ENCODE measurements around the gene RCN1.
"Not testable (repeated sequence)": the region's sequence is repeated elsewhere in the genome, so short reads cannot be mapped to it uniquely, and the experiment has no call there.

Gene RCN1

DNA sequence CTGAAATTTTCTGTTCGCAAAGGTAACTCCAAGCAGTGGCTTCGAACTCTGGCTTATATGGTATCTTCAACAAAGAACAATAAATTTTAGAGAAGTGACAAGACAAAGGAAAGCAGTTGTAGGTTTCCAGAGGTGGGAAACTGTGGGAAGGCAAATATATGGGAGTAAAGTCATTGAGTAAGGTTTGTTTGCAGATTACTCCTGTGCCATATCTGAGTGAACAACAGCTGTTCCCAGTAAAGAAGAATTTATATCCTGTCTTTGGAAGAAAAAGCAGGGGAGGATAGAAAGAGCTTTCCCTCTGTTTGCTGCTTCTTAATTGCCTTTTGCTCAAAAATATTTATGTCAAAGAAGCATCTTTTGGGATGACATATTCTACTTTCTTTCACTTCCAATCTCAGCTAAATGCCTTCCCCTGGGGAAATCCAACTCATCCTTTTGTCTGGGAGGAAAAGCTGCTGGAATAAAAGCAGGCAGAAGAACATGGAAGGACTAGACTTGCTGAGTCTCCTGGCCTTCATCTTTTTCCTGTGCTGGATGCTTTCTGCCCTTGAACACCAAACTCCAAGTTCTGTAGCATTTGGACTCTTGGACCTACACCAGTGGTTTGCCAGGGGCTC is 10.4 kb upstream of the RCN1 start:
- no peak for DNase-seq

DNA sequence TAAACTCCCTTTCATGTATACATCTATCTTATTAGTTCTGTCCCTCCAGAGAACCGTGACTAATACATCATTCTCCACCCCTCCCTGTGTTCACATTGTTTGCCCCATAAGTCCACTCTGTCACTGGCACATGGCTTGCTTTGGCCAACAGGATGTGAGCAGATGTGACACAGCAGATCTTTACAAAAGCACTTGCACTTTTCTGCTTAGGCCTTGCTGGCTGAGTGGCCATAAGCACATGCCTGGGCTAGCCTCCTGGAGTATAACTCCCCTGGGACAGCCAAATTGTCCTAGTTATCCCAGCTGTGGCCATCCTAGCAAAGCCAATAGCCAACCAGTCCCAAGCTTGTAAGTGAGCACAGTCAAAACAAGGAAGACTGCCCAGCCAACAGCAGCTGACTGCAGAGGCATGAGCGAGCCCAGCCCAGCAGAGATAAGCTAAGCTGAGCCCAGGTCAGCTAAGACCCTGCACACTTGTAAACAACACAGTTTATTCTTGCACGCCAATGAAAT is 9.7 kb upstream of the RCN1 start:
- no peak for DNase-seq

DNA sequence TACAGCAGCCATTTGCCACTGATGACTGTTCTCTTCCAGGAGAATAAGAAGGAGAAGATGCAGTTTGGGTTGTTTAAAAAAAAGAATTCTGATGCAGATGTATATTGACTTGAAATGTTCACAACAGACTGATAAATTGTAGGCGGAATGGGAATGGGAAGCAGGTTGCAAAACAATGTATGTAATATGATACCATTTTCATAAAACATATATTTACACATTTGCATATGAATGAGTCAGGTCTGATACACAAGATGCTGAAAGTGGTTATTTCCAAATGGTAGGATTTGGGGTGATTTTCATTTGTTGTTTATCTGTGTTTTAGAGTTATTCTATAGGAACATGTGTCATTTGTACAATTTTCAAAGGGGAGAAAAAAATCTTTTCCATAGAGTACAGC is 9.0 kb upstream of the RCN1 start:
- DNase-seq: no peak

DNA sequence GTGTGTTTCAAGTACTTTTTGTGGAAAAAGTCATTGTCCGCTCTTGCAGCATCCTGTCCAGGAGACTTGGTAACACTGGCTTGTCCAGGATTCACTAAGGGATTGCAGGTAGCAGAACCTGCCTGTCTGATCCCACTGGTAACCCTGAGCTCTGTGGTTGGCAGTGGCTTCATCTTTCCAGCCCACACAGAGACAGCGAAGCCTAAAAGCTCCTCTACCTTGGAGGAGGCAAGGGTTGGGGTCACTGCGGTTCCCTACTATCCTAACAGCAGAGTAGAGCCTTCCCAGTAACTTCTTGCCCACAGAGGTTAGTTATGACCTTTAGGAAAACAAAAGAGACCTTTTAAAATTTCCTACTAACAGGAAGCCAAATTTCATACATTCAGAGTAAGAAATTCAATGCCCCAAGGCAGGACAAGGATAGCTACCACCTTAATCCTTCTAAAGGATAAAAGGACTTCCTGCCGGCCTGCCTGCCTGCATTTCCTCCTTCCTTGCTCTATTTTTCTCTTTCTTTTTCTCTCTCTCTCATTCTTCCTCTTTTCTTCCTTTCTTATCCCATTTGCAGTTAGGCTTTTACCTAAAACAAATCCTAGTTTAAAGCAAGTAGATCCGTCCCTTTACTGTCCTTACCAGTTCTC is 8.4 kb upstream of the RCN1 start:
- DNase-seq: no peak

DNA sequence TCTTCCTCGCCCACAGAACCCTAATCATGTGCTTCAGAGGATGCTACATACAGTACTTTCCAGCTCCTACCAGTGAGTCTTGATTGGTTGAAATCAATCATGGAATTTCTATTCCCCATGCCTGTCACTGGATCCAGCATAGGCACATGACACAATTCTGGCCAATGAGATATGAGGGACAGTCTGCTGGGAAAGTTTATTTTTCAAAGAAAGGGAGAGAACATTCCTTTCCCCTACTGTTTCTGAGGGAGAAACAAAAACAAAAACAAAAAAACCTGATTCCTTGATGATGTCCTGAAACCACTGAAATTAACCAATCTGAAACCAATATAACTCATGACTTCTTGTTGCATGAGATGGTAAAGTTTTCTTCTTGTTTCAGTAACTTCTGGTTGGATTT is 3.3 kb upstream of the RCN1 start:
- no peak for DNase-seq

DNA sequence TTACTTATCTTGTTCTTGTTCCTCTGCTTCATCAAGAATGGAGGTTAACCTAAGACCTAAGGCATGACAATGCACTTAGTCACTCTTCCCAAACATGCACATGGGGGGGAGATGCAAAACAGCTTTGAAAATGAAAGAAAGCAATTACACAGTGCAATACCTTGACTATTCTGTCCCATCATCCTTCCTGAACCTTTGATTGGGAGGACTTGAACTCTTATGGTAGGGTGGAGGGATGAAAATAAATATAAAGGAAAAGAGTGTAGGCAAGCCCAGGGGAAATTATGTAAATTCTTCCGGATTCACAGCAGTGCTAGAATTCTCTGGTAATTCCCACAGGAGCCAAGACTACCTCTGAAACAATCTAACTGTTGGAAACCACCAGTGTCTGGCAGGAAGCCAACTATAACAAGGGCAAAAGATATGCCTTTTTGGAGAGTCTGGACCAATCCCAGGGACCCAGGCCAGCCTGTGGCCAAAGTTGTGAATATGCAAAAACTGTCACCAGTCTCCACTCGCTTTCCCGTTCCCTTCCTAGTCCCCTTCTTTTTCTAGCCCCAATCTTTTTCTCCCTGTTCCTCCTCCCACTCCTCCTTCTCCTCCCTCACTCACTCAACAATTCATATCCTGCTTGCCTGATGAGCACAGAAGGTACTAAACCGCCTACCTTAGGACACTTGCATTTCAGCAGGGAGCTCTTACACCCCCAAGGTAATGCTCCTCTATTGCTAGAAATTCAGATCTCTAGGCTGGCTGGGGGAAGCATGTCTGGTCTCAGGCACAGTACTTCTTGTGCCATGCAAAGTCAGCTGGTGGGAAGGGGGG is 2.5 kb upstream of the RCN1 start:
- DNase-seq: no peak

DNA sequence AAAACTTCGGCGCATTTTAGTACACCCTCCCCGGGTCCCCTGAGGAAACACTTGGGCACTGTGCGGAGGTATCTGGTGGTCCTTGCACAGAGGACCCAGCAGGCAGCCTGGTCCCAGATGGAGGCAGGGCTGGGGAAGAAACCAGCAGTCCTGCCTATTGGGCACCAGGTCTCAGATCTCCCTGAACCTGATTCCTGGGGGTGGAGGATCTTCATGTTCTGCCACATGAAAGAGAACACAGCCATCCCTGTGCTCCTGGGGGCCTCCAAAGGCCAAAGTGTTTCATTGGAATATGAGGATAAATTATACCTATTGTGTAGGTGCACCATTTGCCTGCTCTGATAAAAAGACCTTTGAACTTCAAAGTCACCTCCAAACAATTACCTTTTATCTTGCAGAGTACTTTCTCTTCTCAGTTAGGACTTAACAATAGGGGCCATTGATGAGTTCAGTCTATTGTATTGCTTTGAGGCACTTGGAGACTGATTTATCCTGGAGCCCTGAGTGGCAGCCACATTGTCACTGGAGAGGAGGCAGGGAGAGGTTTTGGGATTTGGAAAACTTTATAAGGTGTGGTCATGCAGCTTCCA is 1.8 kb downstream of the RCN1 start:
- no peak for DNase-seq

DNA sequence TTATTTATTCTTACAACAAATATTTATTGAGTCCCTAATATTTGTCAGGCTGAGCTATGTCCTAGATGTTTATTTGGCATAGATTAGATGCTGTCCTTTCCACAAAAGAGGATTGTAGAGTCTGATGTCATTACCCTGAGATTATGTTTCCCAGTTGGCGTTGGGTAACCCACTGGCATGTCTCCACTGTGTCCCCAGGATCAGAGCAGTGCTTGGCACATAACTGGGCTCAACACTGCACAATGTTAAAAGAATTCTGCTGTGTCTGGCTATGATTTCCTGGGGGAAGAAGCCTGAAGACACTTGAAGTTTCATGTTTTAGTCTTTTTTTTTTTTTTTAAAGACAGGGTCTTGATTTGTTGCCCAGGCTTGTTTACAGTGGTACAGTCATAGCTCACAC is 4.0 kb downstream of the RCN1 start:
- DNase-seq: no peak

DNA sequence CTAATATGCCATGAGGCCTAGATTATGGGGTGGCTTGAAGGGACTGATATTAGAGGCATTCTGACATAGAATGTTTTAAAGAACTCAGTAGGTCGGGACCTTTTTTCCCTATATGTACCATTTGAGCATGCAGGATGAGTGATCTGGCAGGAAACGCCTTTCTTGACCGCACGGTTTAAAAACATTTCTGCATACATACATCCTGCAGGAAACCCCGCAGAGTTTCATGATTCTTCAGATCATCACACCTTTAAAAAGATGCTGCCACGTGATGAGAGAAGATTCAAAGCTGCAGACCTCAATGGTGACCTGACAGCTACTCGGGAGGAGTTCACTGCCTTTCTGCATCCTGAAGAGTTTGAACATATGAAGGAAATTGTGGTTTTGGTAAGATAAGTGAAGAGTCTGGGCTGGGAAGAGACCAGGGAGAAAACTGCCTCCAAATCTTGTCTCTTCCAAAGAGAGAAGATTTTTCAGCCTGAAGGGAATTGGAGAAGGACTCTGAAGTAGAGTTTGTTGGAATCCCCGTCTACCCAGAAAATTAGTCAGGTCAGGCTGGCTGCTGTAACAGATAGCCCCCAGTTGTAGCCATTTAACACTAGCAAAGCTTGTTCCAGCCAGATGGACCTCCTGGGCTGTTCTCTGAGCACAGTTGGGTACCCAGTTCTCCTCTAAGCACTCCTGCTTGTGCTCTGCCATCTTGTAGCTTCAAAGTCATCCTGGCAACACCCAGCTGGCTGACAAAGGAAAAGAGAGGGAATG is 7.4 kb downstream of the RCN1 start:
- no peak for DNase-seq

DNA sequence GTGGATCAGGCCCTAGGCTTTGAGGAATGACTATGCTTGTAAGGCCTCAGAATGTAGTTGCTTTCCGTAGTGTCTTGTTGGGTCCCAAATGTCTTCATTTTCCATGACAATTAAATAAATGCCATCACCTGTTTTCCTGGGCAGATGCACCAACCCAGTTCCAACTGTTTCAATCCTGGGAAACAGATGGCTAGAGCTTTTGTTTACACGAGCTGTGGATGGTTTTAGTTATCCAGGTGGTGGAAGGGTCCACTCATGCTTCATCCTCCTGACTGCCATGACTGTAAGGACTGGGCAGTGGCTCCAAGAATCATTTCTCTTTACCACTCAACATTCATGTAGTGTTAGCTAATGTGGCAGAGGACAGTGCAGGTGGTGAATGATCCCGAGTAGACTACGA is 8.6 kb downstream of the RCN1 start:
- no peak for DNase-seq

DNA sequence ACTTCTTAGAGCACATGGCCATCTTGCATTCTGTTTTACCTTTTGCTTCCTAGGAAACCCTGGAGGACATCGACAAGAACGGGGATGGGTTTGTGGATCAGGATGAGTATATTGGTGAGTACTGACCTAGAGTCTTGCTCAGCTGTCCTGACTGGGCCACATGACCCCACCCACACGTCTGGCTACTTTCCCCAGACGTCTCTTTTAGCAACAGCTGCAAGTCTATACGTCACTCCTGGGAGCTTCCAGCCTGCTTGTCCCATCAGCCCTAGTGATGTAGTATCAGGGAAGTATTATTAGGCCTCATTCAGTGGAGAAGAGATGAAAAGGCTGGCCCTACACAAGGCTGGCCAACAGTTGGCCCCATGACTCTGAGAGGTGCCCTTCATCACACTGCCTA is 9.6 kb downstream of the RCN1 start:
- no peak for DNase-seq

DNA sequence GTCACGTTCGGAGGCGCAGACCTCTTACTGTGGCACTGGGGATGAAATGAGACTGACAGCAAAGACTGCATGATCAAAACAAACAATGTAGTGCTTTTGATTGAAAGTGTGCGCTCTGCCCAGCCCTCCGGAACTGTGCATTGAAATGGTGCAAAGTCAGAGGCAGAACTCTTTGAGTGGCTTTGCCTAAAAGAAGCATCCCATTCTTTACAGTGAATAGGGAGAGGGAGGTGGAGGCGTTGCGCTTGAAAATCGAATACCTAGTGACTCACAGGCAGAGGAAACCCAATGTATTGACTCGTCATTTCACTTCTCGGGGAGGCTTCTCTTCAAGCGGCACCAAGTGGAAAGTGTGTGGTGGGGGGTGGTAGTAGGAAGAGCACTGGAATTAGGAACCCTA is 10.9 kb downstream of the RCN1 start:
- DNase-seq: no peak

DNA sequence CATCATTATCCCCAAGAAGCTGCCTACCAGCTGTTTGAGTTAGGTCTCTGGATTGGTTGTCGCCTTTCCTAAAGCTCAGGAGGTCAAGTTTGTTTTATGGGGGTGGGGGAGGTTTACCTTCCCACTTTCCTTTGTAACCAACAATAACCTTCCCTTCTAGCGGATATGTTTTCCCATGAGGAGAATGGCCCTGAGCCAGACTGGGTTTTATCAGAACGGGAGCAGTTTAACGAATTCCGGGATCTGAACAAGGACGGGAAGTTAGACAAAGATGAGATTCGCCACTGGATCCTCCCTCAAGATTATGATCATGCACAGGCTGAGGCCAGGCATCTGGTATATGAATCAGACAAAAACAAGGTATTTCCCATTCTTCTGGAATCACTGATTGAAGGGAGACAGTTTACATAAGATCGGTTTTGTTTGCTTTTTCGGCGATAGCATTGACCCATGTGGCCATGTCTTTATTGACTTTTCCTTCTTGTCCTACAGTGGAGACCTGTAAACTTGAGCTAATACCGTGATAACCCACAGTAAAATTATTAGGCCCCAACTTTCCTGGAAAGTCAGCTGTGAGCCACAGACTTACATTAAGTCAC is 12.3 kb downstream of the RCN1 start:
- DNase-seq: not testable (repeated sequence)

DNA sequence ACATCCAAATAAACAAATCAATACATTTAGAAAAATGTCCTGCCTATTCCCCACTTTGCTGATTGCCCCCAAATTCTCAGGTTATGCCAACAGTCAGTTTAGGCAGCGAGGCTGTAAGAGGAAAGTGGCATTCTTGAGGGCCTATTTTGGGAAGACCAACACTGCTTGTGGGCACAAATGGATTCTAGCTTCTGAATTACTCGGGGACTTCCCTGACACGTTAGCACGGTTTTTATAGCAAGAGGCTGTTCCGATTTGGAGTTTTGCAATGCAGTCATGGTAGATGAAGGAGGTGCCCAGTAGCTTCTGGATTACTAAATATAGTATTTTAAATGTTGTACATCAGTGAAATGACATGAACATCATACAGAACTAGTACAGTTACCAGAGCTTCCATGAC is 13.1 kb downstream of the RCN1 start:
- DNase-seq: no peak

DNA sequence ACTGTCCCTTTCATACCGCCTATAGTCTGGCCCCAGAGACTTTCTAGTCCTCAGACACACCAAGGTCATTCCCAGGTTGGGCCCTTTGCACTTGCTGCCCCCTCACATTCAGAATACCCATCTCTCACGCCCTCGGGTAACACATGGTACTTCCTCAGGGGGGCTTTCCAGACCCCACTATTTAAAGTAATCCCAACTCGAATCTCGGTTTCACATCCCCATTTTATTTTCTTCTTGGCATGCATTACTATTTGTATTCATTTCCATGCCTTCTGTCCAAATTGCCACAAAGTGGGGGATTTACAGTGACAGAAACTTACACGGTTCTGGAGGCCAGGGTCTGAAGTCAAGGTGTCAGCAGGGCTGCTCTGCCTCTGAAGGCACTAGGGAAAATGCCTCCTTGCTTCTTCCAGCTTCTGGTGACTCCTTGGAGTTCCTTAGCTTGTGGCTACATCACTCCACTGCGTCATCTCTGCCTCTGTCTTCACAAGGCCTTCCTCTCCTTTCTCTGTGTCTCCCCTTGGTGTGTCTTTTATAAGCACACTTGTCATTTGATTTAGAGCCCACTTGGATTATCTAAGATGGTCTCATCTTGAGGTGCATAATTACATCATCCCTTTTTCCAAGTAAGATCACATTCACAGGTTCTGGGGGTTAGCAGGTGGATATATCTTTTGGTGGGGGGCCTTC is 15.1 kb downstream of the RCN1 start:
- no peak for DNase-seq

DNA sequence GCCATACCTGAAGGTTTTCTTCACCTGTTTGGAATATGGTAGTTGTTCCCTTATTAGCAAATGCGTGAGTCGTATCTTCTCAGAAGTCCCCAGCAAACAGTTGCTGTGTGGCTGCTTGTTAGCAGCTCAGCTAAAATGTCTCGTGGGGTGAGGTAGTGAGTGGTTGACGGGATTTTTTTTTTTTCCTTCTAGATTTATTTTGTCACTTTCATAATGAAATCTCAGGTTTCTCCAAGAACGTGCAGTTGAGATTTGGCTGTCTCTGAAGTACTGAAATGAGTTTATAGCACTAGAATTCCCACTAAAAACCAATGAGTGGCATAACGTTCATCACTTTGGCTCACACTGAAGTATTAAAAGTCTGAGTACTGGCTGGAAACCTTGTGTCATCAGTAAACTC is 16.8 kb downstream of the RCN1 start:
- no peak for DNase-seq

DNA sequence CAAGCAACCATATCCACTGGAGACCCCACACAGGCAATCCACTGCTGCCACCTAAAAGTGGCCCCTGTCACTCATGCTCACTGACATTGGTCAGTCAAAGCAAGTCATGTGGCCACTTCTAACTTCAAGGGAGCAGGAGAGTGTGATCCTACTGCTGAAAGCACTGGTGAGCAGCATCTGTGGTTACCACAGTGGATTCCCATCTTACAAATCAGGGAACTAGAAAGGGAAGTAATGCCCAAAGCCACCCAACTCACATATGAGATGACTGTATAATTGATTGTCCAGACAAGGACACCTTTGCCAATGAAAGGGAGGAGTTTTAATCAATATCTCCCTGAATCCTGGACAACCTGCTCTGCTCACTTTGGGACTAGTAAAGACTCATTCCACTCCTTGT is 17.7 kb downstream of the RCN1 start:
- no peak for DNase-seq

DNA sequence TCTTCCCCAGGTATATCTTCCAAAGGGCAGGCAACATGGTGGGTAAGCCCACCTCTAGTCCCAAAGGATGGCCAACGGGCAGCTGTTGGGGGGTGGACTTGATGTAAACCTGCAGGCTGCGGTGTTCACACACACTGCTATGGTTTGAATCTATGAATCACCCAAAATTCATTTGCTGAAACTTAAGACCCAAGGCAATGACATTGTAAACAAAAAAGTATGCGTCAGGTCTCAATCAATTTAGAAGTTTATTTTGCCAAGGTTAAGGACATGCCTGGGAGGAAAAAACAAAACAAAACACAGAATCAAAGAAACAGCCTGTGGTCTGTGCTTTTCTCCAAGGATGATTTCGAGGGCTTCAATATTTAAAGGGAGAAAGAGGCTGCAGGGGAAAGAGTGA is 18.3 kb downstream of the RCN1 start:
- DNase-seq: no peak

DNA sequence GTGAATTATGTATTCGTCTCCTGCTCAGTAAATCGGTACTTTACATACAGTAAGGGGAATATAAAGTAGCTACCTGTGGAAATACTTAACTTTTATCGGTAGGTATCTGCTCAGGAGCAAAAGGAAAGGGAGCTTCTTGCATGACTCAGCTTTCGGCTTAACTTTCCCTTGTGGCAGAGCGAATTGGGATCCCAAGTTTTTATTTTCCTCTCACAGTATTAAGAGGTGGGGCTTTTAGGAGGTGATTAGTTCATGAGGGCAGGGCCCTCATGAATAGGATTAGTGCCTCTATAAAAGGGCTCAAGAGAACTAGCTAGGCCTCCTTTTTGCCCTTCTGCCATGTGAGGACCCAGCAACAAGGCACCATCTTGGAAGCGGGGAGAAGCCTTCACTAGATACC is 18.7 kb downstream of the RCN1 start:
- DNase-seq: no peak

DNA sequence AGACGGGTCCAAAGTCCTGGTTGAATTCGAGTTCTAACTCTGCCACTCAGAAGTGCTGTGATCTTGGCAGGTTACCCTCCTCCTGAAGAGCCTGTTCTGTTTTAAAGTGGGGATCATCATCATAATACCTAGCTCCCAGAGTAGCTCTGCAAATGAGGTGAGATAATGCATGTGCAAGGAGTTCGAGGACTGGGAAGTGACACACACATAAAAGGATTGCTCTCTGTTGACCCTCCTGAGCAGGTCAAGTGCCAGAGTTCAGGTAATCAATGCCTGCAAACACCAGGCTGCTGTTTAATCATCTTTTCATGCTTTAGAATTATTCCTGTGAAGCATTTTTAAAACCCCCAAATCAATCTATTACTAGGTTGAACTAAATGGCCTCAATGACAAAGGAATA is 19.9 kb downstream of the RCN1 start:
- DNase-seq: no peak

DNA sequence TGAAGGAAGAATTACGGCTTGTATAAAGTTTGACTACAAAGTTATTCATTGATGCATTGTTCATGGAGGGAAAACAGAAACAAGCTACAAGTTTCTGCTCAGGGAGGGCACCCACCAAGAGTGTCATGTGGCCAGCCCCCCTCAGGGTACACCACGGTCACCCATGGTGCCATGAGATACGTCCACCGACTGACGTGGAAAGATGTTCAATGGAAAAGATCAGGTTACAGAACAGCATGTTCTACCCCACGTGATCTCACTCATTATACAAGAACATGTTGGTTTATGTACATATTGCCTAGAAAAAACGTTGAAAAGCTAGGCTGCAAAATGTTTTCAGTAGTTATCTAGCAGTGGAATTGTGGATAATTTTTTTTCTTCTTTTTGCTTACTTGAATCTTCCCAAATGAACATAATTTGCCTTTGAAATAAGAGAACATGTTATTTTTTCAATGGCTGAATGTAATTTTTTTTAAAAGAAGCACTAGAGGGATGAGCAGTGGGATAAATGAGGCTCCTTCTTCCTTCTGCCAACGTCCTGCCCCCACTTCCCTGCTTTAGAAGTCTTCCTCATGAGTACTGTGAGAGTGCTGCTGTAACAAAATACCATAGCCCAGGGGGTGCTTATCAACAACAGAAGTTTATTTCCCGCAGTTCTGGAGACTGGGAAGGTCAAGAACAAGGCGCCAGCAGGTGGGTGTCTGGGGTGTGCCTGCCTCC is 22.5 kb downstream of the RCN1 start:
- no peak for DNase-seq

DNA sequence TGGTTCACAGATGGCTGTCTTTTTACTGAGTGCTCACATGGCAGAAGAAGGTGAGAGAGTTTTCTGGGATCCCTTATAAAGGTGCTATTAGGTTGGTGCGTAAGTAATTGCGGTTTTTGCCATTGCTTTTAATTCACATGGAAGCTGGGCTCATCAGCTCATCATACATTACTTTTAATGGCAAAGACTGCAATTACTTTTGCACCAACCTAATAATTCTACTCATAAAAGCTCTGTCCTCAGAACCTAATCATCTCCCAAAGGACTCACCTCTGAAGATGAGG is 23.0 kb downstream of the RCN1 start:
- no peak for DNase-seq

Measured in activated T-cell treated with anti-CD3 and anti-CD28 coated beads for 4 hours (primary cell).